Activated T-helper 1 cell treated with Interleukin-2 at 50 U/mL for 16 hours (primary cell): ENCODE data around the gene ZNF100.
"Not testable (repeated sequence)": the region's sequence is repeated elsewhere in the genome, so short reads cannot be mapped to it uniquely, and the experiment has no call there.

Experiments used
- DNase-seq: peaks from one replicate; pipeline ENCODE4 v3.0.0-alpha.2; 2020; ENCODE audit warnings: low read depth

Gene ZNF100

DNA sequence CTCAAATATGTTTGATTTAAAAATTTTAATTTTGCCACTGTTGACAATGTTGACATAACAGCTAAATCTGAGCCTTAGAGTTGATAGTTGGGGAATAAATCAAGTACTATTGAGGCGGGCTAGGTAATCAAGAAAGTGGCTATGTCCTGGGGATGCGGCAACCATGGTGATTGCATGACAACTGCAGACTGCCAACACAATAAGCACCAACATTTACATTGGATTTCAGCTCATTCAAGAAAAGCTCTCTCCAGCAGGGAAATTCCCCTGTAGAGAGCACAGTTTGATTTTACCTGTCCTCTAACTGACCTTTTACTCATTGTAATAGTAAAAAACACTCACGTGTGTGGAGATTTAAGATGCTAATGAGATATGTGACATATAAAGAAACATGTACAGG is 63.1 kb downstream of the ZNF100 start:
- no peak for DNase-seq

DNA sequence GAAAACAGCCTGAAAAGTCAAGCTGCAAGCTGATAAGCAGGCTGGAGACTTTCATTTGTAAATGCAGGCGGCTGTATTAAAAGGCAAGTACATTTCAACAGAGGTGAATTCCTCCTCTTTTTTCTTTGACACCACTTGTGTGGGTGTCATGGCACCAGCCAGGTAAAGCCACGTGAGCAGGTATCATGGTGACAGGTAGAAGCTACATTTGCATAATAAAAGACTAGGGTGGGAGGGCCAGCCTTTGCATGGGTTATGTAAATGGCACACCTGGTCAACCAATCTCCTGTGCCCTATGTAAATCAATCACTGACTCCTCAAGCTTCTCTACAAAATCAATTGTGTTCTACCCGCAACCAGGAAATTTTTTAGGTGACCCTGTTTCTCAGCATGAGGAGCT is 68.2 kb downstream of the ZNF100 start:
- no peak for DNase-seq

DNA sequence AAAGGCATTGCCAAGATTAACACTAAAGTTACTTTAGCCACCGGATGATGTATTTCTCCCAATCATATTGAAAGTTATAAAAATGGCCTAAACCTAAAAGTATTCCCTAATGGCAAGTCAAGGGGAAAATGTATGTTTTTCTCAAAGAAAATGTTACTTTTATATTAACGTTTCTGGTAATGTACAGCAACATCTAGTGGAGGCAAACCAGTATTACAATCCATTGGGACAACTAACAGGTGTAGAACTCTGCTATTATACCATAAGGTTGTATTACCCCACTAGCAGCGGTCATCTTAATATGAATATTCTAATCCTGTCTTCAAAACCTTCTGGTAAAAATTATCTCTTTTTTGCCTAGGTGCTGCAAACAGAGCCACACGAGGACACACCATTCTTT is 69.2 kb downstream of the ZNF100 start:
- no peak for DNase-seq

DNA sequence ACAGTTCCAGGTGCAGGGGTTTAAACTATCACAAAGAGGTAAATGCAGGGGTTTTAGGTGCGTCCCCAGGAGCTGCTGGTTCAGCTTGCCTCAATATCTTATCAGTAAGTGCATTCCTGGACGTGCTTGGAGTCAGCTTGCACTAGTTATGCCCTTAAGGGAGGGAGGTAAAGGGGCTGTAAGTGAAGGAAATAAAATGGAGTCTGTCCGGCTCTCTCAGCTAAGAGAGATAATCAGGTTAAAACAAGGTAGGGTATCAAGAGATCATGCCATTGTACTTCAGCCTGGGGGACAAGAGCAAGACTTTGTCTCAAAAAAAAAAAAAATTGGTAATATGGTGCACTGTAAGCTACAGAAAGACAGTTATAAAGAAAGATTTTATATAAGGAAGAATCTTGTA is 69.7 kb downstream of the ZNF100 start:
- no peak for DNase-seq

DNA sequence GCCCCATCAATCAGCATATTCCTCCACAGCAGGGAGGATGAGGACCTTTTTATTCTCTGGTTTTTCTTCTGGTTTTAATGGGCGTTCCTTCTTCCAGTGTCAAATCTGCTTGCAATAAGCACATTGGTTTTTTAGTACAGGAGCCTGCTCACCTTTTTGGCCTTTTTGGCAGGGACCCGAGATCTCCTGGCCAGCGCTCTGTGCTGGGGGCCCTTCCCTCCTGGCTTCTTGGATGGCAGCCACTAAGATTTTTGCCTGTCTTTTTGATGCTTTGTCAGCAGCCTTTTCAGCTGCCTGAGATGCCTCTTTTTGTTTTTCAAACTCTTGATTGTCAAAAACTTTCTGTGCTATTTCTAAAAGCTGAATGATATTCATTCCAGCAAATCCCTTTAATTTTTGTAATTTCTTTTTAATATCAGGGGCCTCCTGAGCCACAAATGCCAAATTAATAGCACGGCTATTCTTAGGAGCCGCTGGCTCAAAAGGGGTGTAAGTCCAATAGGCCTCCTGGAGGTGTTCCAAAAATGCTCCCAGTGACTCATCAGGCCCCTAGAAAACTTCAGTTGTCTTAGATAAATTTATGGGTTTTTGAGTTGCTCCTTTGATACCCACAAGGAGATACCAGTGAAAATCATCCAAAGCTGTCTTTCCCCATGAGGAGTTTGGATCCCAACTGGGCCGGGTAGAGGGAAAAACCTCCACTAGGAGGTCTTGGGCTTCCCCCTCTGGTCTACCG is 73.0 kb downstream of the ZNF100 start:
- no peak for DNase-seq

DNA sequence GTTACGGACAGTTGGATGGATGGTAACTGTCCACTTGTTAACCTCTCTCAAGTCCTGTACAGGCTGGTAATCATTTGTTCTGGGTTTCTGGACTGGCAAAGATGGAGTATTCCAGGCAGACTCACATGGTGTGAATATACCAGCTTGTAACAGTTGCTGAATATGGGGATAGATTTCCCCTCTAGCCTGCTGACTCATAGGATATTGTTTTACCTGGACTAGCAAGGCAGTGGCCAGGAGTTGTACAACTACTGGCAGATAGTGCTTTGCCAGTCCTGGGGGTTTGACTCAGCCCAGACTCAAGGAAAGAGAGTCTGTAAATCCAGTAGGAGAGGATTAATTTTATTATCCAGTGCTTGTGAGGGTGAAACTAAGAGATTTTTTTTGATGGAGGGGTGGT is 74.0 kb downstream of the ZNF100 start:
- no peak for DNase-seq

DNA sequence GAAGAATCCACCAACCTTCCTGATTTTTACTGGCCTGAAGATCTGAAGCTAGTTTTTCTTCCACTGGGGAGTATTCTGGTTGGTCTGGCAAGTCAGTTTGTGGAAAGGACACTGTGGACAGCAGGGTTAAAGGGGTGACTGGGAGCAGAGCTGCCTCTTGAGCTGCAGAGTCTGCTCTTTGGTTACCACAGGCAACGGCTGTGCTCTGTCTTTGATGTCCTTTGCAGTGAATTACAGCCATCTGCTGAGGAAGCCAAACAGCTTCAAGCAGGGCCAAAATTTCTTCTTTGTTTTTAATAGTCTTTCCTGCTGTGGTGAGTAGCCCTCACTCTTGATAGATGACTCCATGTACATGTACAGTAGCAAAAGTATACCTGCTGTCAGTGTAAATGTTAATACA is 75.7 kb downstream of the ZNF100 start:
- DNase-seq = no peak

DNA sequence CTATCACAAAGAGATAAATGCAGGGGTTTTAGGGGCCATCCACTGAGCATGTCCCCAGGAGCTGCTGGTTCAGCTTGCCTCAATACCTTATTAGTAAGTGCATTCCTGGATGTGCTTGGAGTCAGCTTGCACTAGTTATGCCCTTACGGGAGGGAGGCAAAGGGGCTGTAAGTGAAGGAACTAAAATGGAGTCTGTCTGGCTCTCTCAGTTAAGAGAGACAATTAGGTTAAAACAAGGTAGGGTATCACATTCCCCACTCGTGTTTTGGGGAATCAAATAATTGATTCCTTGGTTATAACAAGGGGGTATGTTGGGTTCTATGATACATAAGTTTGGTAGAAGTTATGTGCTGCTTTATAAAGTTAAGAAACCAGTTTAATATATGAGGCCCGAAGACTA is 78.9 kb downstream of the ZNF100 start:
- no peak for DNase-seq

DNA sequence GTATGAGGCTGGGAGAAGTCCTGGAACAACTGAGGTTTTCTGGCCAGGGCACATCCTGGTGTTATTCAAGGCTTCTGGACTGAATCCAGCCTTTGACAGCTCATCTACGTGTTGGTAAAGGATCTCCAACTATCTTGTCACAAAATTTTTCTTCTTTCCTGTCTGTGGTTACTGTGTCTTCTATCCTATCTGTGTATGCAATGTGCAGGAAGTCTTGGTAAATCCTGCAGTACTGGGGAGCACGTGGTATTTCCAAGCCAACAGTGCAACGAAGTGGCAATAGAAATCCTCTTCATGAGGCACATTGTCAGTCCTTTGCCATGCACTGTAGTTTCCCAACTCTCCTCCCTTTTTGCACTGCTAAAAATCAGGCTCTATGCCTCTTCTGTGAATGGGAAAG is 86.7 kb downstream of the ZNF100 start:
- no peak for DNase-seq

DNA sequence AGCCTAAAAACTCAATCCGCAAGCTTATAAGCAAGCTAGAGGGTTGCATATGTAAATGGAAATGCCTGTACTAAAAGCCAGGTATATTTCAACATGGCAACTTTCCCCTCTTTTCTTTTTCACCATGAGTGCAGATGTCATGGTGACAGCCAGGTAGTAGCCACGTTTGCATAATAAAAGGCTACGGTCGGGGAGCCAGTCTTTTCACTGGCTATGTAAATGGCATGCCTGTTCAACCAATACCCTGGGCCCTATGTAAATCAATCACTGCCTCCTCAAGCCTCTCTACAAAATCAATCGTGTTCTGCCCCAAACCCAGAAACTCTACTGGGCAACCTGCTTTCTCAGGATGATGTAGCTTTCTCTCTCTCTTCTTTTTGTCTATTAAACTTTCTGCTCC is 87.4 kb downstream of the ZNF100 start:
- DNase-seq = no peak

DNA sequence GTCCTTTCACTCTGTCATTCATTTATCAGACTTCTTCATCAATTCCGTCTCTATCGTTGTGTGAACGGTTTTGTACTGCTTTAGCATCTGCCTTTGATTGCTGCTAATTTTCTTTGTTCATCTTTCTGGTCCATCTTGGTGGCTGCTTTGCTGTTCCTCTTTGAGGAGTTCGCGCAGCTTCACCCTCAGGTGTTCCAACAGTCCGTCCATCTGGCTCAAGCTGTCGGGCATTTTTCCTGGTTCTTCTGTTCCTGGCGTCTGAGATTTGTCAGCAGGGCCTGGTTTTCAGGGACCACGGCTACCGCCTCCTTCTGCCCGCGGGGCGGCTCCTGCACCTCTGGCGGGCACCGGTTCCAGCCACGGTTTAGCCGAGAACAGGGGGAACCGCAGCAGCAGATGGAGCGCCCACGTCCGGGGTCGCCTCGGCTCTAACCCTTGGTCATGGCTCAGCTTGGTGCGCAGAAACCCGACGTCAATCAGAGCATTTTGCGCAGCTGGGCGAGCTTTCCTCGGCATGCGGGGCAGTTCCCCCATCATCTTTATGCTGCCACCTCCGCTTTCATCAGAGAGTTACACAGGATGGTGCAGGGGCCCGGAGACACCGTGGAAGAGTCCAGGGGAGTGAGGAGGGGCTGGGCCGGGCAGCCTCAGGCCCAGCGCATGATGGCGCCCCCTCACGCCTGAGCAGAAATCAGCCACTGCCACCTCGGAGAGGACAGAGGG is 89.5 kb downstream of the ZNF100 start:
- no peak for DNase-seq

DNA sequence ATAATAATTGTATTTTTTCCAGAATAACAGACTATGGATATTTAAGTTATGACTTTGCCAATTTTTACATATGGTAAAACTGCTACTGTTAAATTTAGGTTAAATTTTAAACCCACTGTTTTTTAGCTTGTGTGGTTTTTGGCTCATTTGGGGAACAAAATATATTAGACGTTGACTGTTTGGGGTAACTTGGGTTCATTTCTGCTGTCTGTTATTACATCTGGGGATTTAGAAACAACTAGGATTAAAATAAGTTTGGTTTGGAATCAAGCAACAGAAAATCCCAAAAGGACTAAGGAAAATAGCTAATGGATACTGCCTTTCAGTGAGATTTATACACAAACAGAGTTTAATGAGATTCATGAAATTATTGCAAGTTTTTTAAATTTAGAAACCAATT is 92.9 kb downstream of the ZNF100 start:
- DNase-seq = no peak

DNA sequence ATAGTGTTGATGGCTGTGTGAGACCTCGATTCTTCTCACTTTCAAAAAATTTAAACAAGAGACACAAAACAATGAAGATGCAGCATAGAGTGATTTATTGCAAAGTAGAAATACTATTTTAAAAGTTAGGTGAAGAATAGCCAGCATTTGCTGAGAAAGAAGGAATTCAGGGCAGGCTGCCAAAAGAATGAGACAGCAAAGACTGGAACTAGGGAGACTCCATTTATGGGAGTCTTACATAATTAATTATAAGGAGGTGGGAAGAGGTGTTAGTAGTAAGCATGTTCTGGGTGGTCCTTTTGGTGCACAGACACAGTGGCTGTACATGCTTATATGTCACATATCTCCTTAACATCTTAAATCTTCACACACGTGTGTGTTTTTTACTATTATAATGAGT is 93.9 kb downstream of the ZNF100 start:
- DNase-seq = not testable (repeated sequence)
